ENCODE measurements around the gene ARHGAP45.

GRCh38 chr19:1081301-1082164 lies 14.6 kb downstream of the ARHGAP45 start:
- TF ChIP-seq ATF2 (IDR thresholded peaks at IDR 0.05; ENCODE audit: low read length) (no peak), POLR2AphosphoS5 (IDR thresholded peaks at IDR 0.05; ENCODE audit: low read depth, low read length) (no peak), NRF1 (IDR thresholded peaks at IDR 0.05; ENCODE audit: low read depth, low read length) (no peak), CTCF (IDR thresholded peaks at IDR 0.05; ENCODE audit: control extremely low read depth in 1 of 3, insufficient read depth in 1 of 3, low read depth in 1 of 3, low read length in 3 of 3) (no peak), RNF2 (IDR thresholded peaks at IDR 0.05; ENCODE audit: borderline replicate concordance, low read depth, low read length, missing control alignments, poor library complexity, severe bottlenecking) (no peak), POLR2A (IDR thresholded peaks at IDR 0.05; ENCODE audit: control extremely low read depth in 1 of 2, low read depth in 2 of 2, low read length in 2 of 2) (no peak), RFX5 (IDR thresholded peaks at IDR 0.05; ENCODE audit: borderline replicate concordance, low read depth, low read length) (no peak)
